ENCODE data around the gene PRR16.
"Not testable (repeated sequence)": the region's sequence is repeated elsewhere in the genome, so short reads cannot be mapped to it uniquely, and the experiment has no call there.

The PRR16 gene

GRCh38 chr5:120683580-120683979, 219.5 kb downstream of the PRR16 start:
- no peak for DNase-seq (ENCODE audit: insufficient read length, low spot score)
- FAIRE-seq: no peak
- no peak for TF ChIP-seq SPI1 (IDR thresholded peaks at IDR 0.05; ENCODE audit: low read depth, low read length)
- no peak for TF ChIP-seq PAX5 (IDR thresholded peaks at IDR 0.05; ENCODE audit: insufficient read depth, low read length, severe bottlenecking)
- no peak for TF ChIP-seq POU2F2 (IDR thresholded peaks at IDR 0.05; ENCODE audit: low read depth, low read length)
- no peak for TF ChIP-seq TAF1 (IDR thresholded peaks at IDR 0.05; ENCODE audit: low read depth, low read length)
- TF ChIP-seq POLR2A (IDR thresholded peaks at IDR 0.05; ENCODE audit: low read depth, low read length): no peak
- no peak for TF ChIP-seq POLR2AphosphoS5 (IDR thresholded peaks at IDR 0.05; ENCODE audit: low read depth, low read length)

DNA sequence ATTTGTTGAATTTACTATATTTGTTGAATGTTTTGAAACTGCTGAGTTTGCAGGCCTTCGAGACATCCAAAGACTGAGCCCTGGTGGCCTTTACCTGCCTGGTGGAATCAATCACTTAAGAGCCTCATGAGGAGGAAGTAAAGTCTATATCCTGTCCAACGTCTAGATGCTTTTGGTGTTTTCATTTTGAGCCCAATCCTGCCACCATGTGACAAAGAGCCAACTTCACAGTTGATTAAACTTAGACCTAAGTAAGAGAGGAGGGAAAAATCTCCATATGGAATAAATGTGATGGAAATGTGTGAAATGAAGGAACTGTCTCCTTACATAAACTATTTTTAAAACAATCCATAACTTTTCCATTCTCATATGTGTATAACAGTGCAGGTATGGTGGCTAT, 220.1 kb downstream of the PRR16 start:
- TF ChIP-seq PAX5 (IDR thresholded peaks at IDR 0.05; ENCODE audit: insufficient read depth, low read length, severe bottlenecking) (no peak), POLR2A (IDR thresholded peaks at IDR 0.05; ENCODE audit: low read depth, low read length) (no peak), SPI1 (IDR thresholded peaks at IDR 0.05; ENCODE audit: low read depth, low read length) (no peak), POU2F2 (IDR thresholded peaks at IDR 0.05; ENCODE audit: low read depth, low read length) (no peak), POLR2AphosphoS5 (IDR thresholded peaks at IDR 0.05; ENCODE audit: low read depth, low read length) (no peak), TAF1 (IDR thresholded peaks at IDR 0.05; ENCODE audit: low read depth, low read length) (no peak)
- FAIRE-seq: no peak
- DNase-seq (ENCODE audit: insufficient read length, low spot score): no peak

DNA sequence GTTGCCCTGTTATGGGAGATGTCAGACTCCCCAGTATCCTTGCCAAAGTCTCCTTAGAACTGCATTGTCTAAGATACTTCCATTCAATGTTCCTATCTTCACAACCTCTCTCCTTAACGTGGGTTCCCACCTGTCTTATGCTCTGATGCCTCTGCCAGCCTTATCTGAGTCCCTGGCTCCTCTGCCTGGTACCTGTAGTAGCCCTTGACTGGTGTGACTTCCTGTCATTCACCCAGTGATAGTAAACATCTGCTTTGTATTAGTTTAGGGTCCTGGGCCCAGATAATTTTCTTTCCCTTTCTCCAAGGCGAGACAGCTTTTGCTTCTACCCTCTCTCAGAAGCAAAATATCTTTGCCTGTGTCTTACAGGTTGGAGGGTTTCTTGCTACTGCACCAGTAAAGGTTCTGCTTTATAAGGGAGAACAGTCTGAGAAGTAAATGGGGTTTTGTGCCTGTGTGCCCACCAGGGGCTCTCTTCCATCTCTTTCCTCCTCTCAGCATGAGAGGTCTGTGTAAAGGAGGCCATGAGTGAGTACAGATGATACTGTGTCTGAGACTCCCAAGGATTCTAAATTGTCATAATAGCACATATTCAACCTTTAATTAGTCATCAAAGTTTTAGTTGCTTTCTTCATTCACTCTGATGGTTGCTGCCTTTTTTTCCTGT, 220.8 kb downstream of the PRR16 start:
- no peak for DNase-seq (ENCODE audit: insufficient read length, low spot score)
- TF ChIP-seq POLR2A (IDR thresholded peaks at IDR 0.05; ENCODE audit: low read depth, low read length): no peak
- no peak for TF ChIP-seq POU2F2 (IDR thresholded peaks at IDR 0.05; ENCODE audit: low read depth, low read length)
- no peak for TF ChIP-seq PAX5 (IDR thresholded peaks at IDR 0.05; ENCODE audit: insufficient read depth, low read length, severe bottlenecking)
- TF ChIP-seq TAF1 (IDR thresholded peaks at IDR 0.05; ENCODE audit: low read depth, low read length): no peak
- TF ChIP-seq SPI1 (IDR thresholded peaks at IDR 0.05; ENCODE audit: low read depth, low read length): no peak
- no peak for TF ChIP-seq POLR2AphosphoS5 (IDR thresholded peaks at IDR 0.05; ENCODE audit: low read depth, low read length)
- no peak for FAIRE-seq

DNA sequence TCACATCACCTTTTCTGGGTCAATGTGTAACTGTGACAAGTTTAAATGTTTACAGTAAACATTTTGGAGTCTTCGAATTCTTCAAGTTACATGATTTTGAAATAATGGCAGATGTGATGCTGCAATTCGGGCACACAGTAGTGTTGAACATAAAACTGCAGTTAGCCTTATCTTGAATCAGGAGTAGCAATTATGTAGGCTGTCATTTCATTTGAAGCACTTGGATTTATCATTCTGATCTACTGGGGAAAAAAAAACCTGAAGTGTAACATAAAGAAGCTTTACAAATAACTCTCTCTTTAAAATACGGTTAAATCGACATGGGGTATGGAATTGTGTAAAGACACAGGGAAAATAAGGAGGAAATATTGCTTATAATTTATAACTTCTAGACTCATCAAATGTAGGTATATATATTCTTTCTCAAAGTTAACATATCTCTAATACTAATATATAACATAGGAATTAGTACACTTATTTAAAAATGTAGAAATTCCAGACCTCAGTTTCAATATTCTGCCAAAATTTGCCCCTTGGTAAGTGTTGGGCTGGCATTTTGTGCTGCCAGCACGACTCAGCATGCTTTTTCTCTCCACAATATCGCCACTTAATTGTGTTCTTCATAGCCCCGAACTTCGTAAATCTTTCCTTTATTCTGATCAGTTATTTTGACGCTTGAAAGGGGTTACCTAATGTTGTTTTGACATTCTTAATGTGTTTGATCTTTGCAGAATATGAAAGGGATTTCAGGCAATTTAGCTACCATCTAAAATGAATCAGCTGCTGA, 226.7 kb downstream of the PRR16 start:
- no peak for DNase-seq (ENCODE audit: insufficient read length, low spot score)
- no peak for FAIRE-seq

GRCh38 chr5:120692325-120692724, 228.2 kb downstream of the PRR16 start:
- FAIRE-seq (no peak), DNase-seq (ENCODE audit: insufficient read length, low spot score) (no peak)
- TF ChIP-seq SPI1 (IDR thresholded peaks at IDR 0.05; ENCODE audit: low read depth, low read length): no peak
- no peak for TF ChIP-seq POLR2A (IDR thresholded peaks at IDR 0.05; ENCODE audit: low read depth, low read length)
- no peak for TF ChIP-seq POU2F2 (IDR thresholded peaks at IDR 0.05; ENCODE audit: low read depth, low read length)
- no peak for TF ChIP-seq PAX5 (IDR thresholded peaks at IDR 0.05; ENCODE audit: insufficient read depth, low read length, severe bottlenecking)
- no peak for TF ChIP-seq TAF1 (IDR thresholded peaks at IDR 0.05; ENCODE audit: low read depth, low read length)
- no peak for TF ChIP-seq POLR2AphosphoS5 (IDR thresholded peaks at IDR 0.05; ENCODE audit: low read depth, low read length)

More for the DNA sequence above, 226.7 kb downstream of the PRR16 start:
- TF ChIP-seq TAF1 (IDR thresholded peaks at IDR 0.05; ENCODE audit: low read depth, low read length): no peak
- TF ChIP-seq POLR2A (IDR thresholded peaks at IDR 0.05; ENCODE audit: low read depth, low read length): no peak
- no peak for TF ChIP-seq PAX5 (IDR thresholded peaks at IDR 0.05; ENCODE audit: insufficient read depth, low read length, severe bottlenecking)
- no peak for TF ChIP-seq POU2F2 (IDR thresholded peaks at IDR 0.05; ENCODE audit: low read depth, low read length)
- no peak for TF ChIP-seq POLR2AphosphoS5 (IDR thresholded peaks at IDR 0.05; ENCODE audit: low read depth, low read length)
- no peak for TF ChIP-seq SPI1 (IDR thresholded peaks at IDR 0.05; ENCODE audit: low read depth, low read length)

DNA sequence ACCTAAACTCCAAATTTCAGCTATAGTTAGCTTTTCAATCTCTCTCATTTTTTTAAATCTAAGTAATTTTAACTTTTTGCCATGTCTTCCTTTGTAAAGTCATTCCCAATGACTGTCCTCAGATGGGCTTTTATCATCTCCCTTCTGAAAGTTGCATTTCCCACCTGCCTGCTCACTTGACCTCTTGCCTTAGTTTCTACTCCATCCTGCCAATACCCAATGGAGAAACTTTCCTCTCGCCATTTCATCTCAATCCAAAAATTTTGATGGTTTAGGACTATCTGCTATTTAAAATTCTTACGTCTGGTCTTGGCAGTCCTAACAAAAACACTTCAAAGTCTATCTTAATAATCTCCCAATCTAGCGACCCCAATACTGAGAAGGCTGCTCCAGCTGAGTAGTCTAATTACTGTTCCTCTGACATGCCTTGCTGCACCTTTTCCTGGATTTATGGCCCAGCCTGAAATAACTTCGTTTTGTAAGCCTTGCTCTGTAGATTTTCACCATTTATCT, 231.3 kb downstream of the PRR16 start:
- TF ChIP-seq POLR2A (IDR thresholded peaks at IDR 0.05; ENCODE audit: low read depth, low read length): no peak
- no peak for TF ChIP-seq TAF1 (IDR thresholded peaks at IDR 0.05; ENCODE audit: low read depth, low read length)
- DNase-seq (ENCODE audit: insufficient read length, low spot score) (no peak), FAIRE-seq (no peak)

- DNase-seq (ENCODE audit: insufficient read length, low spot score) (no peak), FAIRE-seq (no peak)
- no peak for TF ChIP-seq PAX5 (IDR thresholded peaks at IDR 0.05; ENCODE audit: insufficient read depth, low read length, severe bottlenecking)
- no peak for TF ChIP-seq POU2F2 (IDR thresholded peaks at IDR 0.05; ENCODE audit: low read depth, low read length)
- no peak for TF ChIP-seq POLR2AphosphoS5 (IDR thresholded peaks at IDR 0.05; ENCODE audit: low read depth, low read length)
- TF ChIP-seq SPI1 (IDR thresholded peaks at IDR 0.05; ENCODE audit: low read depth, low read length): no peak
- no peak for TF ChIP-seq TAF1 (IDR thresholded peaks at IDR 0.05; ENCODE audit: low read depth, low read length)
- no peak for TF ChIP-seq POLR2A (IDR thresholded peaks at IDR 0.05; ENCODE audit: low read depth, low read length)
Observed at GRCh38 chr5:120697147-120697546, 233.0 kb downstream of the PRR16 start.

- DNase-seq (ENCODE audit: insufficient read length, low spot score); FAIRE-seq: not testable (repeated sequence)
Observed at GRCh38 chr5:120697670-120698327, 233.7 kb downstream of the PRR16 start.

DNA sequence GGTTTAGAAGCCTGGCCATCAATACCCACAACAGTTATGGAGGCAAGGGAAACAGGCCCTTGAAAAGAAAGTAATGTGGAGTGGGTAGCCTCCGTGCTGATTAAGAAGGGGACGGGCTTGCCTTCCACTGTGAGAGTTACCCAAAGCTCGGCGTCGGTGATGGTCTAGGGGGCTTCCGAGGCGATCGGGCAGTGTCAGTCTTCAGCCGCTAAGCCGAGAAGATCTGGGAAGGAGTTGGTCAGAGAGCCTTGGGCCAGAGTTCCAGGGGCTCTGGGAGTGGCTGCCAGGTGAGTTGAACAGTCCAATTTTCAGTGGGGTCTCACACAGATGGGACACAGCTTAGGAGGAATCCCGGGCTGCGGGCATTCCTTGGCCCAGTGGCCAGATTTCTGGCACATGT, 236.6 kb downstream of the PRR16 start:
- DNase-seq (ENCODE audit: insufficient read length, low spot score); FAIRE-seq: not testable (repeated sequence)

GRCh38 chr5:120702817-120703538, 238.9 kb downstream of the PRR16 start:
- not testable (repeated sequence) for DNase-seq (ENCODE audit: insufficient read length, low spot score); FAIRE-seq
